Tibial nerve (tissue), 4 donors: ENCODE data around the gene AMPD3. TPM values are rescaled to one million over a fixed set of nuclear protein-coding genes. Genes with fewer than 3 reads are reported as not detected.
A peak's percentile ranks its signal among the peaks of the same experiment; 100 is the strongest.

Source experiments
- DNase-seq, 2 donors: peaks; one replicate each; pipeline ENCODE4 v3.0.0-alpha.2; 2019; ENCODE audit warnings: low spot score in 2 of 2
- H3K27ac ChIP-seq, 4 donors: fragments of 200-600 bp; sonication (generic) in 3 of 4; one replicate each; pipeline ENCODE4 v1.5.1; 2017 to 2019; ENCODE audit warnings: mild to moderate bottlenecking in 1 of 4
- H3K27me3 ChIP-seq, 2 donors: fragments of 200-600 bp; sonication (generic) in 1 of 2; one replicate each; pipeline versions ENCODE4 v1.5.1 to v1.6.0; 2017 to 2019
- H3K36me3 ChIP-seq, 3 donors: fragments of 200-600 bp; sonication (generic); one replicate each; pipeline ENCODE4 v1.5.1; 2018 to 2019
- H3K4me1 ChIP-seq, 4 donors: fragments of 200-600 bp; sonication (generic) in 3 of 4; one replicate each; pipeline ENCODE4 v1.5.1; 2017 to 2019
- H3K4me3 ChIP-seq, 4 donors: fragments of 200-600 bp; sonication (generic) in 3 of 4; one replicate each; pipeline ENCODE4 v1.5.1; 2017 to 2019; ENCODE audit warnings: mild to moderate bottlenecking in 1 of 4, moderate library complexity in 1 of 4
- H3K9me3 ChIP-seq, 4 donors: fragments of 200-600 bp; sonication (generic) in 3 of 4; one replicate each; pipeline ENCODE4 v1.5.1; 2017 to 2019
- EP300 ChIP-seq, 2 donors: sonication (generic); formaldehyde crosslinking; IDR thresholded peaks; one replicate each; pipeline ENCODE4 v1.6.1; 2017; ENCODE audit warnings: antibody characterized with exemption in 2 of 2, mild to moderate bottlenecking in 1 of 2
- POLR2A ChIP-seq, 2 donors: fragments of 450-650 bp; IDR thresholded peaks; one replicate each; pipeline ENCODE4 v1.6.1; 2017; ENCODE audit warnings: antibody characterized with exemption in 2 of 2, mild to moderate bottlenecking in 2 of 2, moderate library complexity in 2 of 2
- WGBS, 2 donors: methylation state at CpG; one replicate each; pipeline ENCODE4 v1.1.5; 2018; 5-methylcytosine and 5-hydroxymethylcytosine counted together
- total RNA-seq, 4 donors: library from RNA; depleted of rRNA; stranded (reverse); fragments of >200 nt; gene quantifications; one replicate each; pipeline ENCODE4 v1.1.0, GENCODE V29; 2016
- TF ChIP-seq, protein P1 (sequence below), 5 experiments: fragments of 200-600 bp in 3 of 5; fragments of 450-650 bp in 2 of 5; sonication (generic) in 3 of 5; IDR thresholded peaks; one replicate each; pipeline ENCODE4 v1.5.1; 2016 to 2019; ENCODE audit warnings: antibody characterized with exemption in 5 of 5, mild to moderate bottlenecking in 3 of 5, moderate library complexity in 2 of 5

Gene AMPD3
- total RNA-seq, 4 donors from 2014 or later, result 1.0 to 8.7 (median 3.7) TPM

DNA sequence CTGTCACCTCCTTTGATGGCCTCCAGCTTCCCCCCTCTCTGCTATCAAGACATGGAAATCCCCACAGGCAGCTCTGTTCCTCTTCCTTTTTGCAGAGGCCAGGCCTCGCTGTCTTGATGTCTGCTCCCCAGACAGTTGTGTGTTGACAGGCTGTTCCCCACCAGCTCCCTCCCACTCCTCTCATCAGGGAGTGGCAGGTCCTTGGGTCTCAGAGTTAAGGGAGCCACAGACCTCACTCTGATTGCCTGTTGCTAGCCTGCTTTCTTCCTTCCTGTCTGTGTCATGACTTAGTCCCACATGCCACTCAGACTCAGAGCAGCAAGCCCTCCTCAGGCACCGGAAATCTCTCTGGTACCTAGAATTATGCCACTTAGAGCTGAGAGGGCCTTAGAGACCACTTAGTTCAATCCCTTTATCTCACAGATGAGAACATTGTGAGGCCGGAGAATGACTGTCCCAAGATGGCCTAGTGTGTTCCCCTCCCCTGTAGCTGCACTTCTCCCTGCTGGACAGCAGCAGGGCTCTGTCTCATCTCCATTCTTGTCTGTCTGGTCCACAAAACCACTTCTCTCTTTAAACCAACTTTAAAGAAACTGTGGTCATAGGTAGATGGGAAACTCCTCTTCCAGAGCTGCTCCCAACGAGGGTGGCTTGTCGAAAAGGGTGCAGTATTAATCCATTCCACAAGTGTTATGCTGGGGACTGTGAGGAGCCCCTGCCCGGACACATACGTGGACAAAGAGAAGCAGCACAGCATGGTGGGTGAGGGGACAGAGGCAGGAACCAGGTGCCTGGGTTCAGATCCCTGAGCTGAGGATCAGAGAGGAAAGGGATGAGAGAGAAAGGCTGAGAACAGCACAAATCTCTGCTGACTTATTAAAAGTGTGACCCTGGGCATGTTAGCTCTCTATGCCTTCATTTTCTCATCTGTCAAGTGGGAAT is 4.2 kb downstream of the AMPD3 start:
- Histone ChIP-seq H3K9me3 (no peaks in the 10 kb centered on the region), H3K27ac (peak overlapping the region in 2 of 4 donors; percentile 2 to 34), H3K36me3 (peaks cover 0 to 6% (median 0%) of the 10 kb centered on the region in 3 donors), H3K27me3 (no peaks in the 10 kb centered on the region), H3K4me3 (no peak overlapping the region), H3K4me1 (peaks cover 0 to 23% (median 8%) of the 10 kb centered on the region in 4 donors)
- DNase-seq, result no peak
- WGBS, 2 donors, result 73 to 74% methylated on average over 7 of the region's 7 CpGs
- TF ChIP-seq, protein P1, sequence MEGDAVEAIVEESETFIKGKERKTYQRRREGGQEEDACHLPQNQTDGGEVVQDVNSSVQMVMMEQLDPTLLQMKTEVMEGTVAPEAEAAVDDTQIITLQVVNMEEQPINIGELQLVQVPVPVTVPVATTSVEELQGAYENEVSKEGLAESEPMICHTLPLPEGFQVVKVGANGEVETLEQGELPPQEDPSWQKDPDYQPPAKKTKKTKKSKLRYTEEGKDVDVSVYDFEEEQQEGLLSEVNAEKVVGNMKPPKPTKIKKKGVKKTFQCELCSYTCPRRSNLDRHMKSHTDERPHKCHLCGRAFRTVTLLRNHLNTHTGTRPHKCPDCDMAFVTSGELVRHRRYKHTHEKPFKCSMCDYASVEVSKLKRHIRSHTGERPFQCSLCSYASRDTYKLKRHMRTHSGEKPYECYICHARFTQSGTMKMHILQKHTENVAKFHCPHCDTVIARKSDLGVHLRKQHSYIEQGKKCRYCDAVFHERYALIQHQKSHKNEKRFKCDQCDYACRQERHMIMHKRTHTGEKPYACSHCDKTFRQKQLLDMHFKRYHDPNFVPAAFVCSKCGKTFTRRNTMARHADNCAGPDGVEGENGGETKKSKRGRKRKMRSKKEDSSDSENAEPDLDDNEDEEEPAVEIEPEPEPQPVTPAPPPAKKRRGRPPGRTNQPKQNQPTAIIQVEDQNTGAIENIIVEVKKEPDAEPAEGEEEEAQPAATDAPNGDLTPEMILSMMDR (IDR thresholded peaks at IDR 0.05), result no peak
- TF ChIP-seq POLR2A (IDR thresholded peaks at IDR 0.05) (no peak), EP300 (IDR thresholded peaks at IDR 0.05) (no peak)

DNA sequence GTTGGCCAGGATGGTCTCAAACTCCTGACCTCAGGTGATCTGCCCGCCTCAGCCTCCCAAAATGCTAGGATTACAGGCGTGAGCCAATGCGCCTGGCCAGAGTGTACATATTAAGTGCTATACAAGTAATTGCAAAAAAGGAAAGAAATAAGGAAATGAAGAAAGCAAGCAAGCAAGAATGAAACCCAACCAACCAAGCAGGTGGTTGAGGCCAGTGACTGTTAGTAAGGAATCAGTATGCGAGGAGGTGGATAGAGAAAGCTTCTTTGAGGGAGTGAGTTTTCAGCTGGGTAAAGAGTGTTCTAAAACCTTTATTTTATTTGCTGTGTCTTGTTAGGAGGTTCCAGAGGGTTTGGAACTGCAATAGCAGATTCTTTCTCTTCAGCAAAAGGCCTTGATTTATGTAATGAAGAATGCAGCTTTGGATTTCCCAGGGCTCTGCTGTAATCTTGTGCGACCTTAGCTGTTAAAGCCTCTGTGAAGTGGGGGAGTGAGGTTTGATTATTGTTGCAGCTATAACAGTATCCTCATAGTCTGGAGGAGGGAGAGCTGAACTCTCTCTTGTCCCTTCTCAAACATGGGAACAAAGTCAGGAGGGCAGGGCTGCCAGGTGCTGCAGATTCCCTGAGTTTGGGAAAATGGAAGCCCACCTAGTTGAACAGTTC is 5.7 kb downstream of the AMPD3 start:
- Histone ChIP-seq H3K36me3 (peaks cover 0 to 6% (median 0%) of the 10 kb centered on the region in 3 donors), H3K9me3 (no peaks in the 10 kb centered on the region), H3K27ac (no peak overlapping the region), H3K4me3 (no peak overlapping the region), H3K27me3 (no peaks in the 10 kb centered on the region), H3K4me1 (peaks cover 0 to 14% (median under 1%) of the 10 kb centered on the region in 4 donors)
- no peak for DNase-seq
- WGBS, 2 donors, result 83 to 87% methylated on average over 5 of the region's 5 CpGs
- TF ChIP-seq, protein P1 (IDR thresholded peaks at IDR 0.05), result no peak
- no peak for TF ChIP-seq EP300 (IDR thresholded peaks at IDR 0.05)
- no peak for TF ChIP-seq POLR2A (IDR thresholded peaks at IDR 0.05)

DNA sequence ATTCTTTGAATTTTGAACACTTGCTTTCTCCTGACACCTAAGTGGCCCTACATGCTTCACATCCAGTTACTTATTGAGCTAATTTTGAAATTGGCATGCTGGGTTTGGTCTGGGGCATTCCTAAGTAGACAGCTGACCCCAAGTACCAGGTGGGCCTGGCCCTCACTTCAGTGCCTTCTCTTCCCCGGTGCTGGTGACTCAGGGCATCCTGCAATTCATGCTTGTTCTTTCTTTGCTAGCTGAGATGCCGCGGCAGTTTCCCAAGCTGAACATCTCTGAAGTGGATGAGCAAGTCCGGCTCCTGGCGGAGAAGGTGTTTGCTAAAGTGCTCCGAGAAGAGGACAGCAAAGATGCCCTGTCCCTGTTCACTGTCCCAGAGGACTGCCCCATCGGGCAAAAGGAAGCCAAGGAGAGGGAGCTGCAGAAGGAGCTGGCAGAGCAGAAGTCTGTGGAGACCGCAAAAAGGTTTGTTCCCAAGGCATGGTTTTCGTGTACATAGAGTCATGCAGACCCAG is 6.3 kb downstream of the AMPD3 start:
- Histone ChIP-seq H3K27ac (no peak overlapping the region), H3K4me1 (peaks cover 0 to 13% (median 0%) of the 10 kb centered on the region in 4 donors), H3K36me3 (peaks cover 0 to 6% (median 0%) of the 10 kb centered on the region in 3 donors), H3K27me3 (no peaks in the 10 kb centered on the region), H3K4me3 (no peak overlapping the region), H3K9me3 (no peaks in the 10 kb centered on the region)
- WGBS, 2 donors, result 87 to 91% methylated on average over 9 of the region's 9 CpGs
- TF ChIP-seq, protein P1 (IDR thresholded peaks at IDR 0.05), result no peak
- no peak for TF ChIP-seq EP300 (IDR thresholded peaks at IDR 0.05)
- TF ChIP-seq POLR2A (IDR thresholded peaks at IDR 0.05), result no peak
- no peak for DNase-seq

DNA sequence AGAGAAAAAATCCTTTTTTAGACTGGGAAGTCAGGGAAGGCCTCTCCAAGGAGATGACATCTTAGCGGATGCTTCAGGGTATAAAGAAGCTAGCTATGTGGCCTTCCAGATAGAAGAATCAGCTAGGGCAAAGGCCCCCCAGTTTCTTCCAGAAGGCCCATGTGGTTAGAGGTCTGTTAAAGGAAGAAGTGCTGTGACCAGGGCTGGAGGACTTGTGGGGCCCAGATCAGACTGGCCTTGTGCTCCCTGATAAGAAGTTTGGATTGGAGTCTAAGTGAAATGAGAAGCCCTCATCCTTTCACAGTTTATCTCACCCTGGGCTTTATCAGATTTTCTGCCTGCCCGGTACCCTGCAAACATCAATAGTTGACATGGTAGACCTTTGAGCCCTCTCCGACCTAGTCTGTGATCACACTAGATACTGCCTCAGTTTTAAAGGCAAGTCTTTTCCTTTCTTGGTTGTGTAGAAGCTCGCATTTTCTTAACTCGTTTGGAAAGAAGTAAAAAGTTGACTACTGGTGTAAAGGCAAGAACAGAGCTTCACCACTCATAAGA is 7.8 kb downstream of the AMPD3 start:
- no peaks in the 10 kb centered on the region for H3K9me3 ChIP-seq
- no peak overlapping the region for H3K27ac ChIP-seq
- H3K36me3 ChIP-seq, result peaks cover 0 to 6% (median 0%) of the 10 kb centered on the region in 3 donors
- H3K4me3 ChIP-seq, result no peak overlapping the region
- no peak for DNase-seq
- 88 to 91% methylated on average over 5 of the region's 5 CpGs for whole genome bisulfite sequencing, 2 donors
- no peaks in the 10 kb centered on the region for H3K27me3 ChIP-seq
- TF ChIP-seq EP300 (IDR thresholded peaks at IDR 0.05), result no peak
- no peak for TF ChIP-seq POLR2A (IDR thresholded peaks at IDR 0.05)
- TF ChIP-seq, protein P1 (IDR thresholded peaks at IDR 0.05), result no peak
- peaks cover 0 to 13% (median 0%) of the 10 kb centered on the region in 4 donors for H3K4me1 ChIP-seq
